Activated CD8-positive, alpha-beta memory T cell treated with anti-CD3 and anti-CD28 coated beads for 48 hours (primary cell): Measurements from ENCODE around the gene CLUH.
"Not testable (repeated sequence)": the region's sequence is repeated elsewhere in the genome, so short reads cannot be mapped to it uniquely, and the experiment has no call there.

Experiments
- DNase-seq, 3 experiments: peaks; one replicate each; pipeline ENCODE4 v3.0.0-alpha.2; 2020; ENCODE audit warnings: low read depth in 2 of 3, low spot score in 2 of 3

The CLUH gene

DNA sequence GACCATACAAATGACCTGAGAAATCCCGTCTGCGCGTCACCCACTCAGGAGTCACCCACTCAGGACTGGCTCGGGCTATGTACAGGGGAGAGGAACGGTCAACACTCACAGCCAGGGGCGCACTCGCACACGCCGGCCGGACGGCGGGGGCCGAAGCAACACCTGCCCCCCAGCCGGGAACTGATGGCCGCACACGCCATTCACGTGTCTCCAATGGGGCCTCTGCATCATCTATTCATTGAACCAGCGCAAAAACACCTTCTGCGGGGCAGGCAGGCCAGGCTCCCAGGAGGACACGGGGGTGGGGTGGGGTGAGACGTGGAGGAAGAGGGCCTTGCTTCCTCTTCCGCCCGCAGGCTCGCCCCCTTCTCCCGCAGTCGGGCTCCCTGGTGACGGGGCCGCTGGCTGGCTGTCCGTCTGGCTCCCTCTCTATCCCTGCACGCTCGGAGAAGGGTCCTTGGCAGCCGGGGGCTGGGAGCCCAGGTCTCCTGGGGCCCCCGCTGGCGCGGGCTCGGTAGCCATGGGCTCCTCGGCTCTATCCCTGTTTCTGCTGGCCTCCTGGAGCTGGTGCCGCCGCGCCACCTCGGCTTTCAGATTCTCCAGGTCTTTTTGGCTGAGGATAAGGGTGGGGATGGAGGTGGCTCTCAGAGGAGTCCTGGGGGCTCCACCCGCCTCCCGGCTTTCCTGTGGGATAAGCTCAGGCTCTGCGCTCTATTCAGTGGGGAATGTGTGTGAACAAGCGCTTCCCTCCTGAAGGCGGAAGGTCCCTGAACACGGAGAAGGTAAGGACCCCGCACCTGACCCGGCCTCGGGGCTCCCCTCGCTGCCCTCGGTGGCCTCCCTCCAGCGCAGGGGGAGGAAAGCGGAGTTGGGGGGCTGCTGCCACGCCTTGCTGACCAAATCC lies 21.1 kb downstream of the CLUH start:
- no peak for DNase-seq

DNA sequence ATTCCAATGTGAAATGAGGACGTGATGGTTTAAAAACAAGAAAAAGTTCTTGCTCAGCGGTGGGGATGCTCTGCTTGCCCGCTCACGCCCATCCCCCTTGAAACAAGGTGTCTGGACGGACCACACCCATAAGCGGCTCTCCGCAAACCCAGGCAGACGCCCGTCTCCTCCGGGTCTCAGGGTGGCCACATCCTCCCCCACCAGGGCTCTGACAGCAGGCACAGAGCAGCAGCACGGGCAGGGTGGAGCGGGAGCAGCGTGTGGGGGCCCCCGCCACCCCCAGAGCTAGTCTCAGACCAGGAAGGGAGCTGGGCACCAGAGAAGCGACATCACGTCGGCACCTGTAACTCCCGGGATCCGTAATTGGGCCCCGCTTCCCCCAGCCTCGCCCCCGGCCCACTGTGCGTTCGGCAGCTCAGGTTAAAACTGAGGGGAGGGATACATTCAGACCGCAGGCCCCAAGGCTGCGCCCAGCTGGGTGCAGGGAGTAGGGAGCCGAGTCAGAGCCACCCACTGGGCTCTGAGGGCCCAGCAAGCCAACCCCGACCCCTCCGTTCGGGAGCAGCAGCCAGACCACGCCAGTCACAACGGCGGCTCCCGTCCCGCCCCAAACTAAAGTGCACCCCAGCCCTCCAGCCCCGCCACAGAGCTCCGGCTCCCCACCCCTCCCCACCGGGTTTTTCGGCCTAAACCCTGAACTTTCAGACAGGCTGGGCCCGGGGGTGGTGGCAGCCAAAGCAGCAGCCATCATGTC lies 22.0 kb downstream of the CLUH start:
- DNase-seq = no peak

DNA sequence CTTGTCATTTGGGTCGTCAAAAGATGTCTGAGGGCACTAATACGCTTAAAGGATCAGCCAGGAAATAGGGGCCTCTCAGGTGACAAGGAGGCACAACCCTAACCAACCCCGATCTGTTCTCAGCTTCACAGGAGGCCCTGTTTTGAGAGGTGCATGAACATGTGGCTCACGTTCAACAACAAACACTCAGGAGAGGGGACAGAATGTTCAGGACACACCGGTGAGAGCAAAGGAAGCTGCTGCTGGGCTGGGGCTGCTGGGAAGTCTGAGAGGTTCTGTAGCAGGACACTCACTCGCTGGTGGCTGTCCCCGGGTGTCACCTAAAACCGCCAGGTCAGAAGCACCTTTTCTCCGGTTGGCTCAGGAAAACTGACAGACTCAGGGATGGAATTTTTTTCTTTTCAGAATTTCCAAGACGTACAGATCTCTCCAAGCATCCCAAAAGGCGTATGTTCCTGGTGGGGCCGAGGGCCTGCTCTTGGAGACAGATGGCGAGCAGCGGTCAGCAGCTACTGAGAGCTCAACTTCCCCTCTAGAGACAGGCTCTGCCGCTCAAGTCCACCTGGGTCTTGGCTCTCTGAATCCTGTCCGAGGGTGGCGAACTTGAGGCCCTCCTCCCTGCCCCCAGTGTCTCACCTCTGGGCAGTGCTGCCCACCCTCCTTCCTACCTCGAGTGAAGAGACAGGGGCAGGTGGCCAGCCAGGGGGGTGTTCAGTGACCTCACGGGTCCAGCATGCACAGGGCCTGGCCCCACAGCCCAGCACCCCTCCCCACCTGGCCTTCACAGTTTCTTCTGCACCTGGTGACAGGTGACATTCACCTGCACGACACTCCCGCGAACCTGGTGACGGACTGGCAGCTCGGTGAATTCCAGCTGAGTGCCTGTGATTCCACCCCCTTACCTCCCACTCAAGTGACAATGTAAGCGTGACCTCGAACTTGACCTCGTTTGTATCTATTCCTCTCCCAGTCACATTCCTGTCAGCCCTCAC lies 22.9 kb downstream of the CLUH start:
- no peak for DNase-seq

DNA sequence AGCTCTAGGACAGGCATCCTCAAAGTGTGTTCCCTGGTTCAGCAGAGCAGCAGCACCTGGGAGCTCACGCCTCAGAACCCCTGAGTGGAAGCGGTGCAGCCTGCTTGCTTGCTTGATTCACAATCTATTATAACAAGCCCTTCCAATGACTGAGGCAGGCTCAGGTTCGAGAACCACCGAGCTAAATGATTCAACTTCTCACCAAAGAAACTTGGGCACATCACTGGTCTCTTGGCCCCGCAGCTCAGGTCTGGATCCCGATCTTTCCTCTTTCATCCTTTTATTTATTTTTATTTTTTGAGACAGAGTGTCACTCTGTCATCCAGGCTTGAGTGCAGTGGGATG lies 24.5 kb downstream of the CLUH start:
- DNase-seq = no peak

DNA sequence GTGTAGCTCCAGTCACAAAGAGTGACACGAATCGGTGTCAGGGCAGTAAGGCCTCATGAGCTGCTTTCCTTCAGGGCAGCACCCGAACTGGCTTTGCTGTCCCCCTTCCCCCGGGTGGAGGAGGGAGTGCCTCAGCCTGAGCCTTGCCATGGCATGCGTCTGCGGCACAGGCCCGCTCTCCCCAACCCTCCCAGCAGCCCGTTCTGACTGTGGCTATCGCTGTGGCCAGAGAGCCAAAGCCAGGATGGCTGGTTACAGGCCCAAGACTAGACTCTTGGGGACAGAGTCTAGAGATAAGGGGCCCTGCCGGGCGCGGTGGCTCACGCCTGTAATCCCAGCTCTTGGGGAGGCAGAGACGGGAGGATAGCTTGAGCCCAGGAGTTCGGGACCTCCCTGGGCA lies 25.9 kb downstream of the CLUH start:
- DNase-seq = no peak

DNA sequence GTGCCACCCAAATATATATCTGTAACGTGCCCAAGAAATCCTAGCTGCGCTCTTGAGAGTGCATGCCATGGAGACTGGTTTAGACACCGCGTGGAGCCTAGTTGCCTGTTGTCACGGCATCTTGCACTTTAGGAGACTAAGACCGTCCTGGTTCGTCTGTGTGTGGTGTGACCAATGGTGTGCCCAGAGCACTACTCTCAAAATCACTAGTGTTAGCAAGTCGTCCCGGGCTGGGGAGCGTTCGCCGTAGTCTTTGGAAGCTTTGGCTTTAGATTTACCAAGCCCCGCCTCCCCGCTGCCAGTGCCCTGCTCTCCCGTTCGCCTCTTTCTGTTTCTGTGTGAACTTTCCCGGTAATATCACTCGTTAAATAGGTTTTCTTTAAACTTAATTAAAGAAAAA lies 27.0 kb downstream of the CLUH start:
- DNase-seq = no peak

DNA sequence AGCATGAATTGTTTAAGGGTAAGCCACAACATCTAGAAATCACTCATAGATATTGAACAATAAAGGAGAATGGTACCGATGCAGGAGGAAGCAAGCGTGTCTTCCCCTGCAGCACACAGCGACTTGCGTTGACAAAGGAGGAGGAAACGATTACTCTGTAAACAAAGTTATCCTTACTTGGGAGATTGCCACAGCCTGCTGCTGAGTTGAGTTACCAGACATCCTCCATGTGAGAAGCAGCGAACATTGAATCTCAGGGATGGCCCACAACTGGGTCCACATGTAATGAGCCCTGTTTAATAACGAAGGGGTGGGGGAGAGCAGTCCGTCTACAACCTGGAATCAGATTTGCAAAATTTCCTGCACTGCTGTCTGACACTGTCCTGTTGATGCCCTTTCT lies 27.7 kb downstream of the CLUH start:
- no peak for DNase-seq

DNA sequence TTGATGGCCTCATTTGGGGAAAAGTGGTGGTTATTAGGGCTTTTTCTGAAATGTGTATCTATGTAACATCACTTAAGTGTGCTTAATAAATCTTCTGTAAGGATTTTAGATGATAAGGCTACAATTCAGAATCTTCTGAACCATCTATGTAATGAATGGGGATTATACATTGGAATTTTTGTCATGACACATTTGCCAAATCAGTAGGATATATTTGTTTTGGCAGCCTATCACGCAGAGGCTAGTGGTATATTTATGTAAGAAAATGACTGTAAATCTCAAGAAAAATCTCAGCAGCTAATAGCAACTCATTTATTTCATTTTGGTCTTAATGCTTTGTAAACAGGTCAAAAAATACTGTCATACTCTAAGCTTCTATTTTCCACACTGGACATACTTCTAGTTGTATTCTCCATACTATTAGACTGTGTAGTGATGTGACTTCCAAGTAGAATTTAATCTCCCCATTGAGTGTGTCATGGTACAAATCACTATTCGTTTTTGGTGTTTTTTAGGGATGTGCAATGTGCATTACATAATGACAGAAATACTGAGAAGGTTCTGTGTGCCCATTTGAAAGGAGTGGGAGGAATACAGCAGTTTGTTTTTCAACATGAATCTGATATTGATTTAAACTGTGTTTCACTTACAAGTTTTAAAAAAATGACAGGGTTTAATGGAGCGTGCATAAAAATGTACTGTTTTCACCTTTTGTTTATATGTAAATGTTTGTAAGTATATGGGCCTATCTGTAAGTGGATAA lies 29.2 kb downstream of the CLUH start:
- DNase-seq = no peak

DNA sequence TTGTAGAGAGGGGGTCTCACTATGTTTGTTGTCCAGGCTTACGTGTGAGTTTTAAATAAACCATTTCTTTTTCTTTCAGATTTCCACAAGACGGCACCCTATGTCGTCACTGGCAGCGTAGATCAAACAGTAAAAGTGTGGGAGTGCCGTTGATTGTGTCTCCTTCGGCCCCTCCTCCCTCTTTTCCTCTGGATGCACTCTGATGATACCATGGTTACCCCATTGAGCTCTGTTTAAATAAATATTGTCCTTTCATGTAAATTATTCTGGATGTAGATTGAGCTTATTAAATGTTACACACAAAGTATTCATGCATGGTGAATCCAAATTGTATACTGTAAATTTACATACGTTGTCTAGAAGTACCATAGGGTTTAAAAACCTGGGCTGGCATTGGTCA lies 29.9 kb downstream of the CLUH start:
- DNase-seq = no peak

DNA sequence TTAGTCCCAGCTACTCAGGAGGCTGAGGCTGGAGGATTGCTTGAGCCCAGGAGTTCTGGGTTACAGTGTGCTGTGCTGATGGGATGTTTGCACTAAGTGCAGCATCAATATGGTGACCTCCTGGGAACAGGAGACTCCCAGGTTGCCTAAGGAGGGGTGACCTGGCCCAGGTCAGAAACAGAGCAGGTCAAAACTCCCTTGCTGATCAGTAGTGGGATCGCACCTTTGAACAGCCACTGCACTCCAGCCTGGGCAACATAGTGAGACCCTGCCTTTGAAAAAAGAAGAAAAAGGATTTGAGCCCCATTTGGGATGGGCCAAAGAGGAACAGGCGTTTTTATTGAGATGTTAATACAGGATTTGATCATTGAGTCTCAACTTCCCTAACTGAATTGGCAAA lies 30.6 kb downstream of the CLUH start:
- DNase-seq = no peak

DNA sequence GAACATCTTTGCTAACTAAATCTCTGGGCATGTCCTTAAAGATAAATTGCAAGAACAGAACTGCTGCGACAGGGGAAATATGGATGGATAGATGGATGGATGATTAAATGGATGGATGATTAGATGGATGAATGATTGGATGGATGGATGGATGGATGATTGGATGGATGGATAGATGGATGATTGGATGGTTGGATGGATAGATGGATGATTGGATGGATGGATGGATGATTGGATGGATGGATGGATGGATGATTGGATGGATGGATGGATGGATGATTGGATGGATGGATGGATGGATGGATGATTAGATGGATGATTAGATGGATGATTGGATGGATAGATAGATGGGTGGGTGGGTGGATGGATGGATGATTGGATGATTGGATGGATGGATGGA lies 32.3 kb downstream of the CLUH start:
- DNase-seq = not testable (repeated sequence)

DNA sequence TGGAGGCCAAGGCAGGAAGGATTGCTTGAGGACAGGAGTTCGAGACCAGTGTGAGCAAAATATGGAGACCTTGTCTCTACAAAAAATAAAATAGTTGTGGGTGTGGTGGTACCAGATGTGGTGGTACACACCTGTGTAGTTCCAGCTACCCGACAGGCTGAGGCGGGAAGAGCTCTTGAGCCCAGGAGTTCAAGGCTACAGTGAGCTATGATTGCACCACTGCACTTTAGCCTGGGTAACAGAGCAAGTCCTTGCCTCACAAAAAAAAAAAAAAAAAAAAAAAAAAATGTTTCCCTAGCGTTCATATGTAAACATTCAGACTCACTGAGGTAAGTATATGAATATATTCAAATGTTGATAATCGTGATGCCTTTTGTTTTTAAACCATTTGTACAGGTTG lies 39.5 kb downstream of the CLUH start:
- DNase-seq = no peak

DNA sequence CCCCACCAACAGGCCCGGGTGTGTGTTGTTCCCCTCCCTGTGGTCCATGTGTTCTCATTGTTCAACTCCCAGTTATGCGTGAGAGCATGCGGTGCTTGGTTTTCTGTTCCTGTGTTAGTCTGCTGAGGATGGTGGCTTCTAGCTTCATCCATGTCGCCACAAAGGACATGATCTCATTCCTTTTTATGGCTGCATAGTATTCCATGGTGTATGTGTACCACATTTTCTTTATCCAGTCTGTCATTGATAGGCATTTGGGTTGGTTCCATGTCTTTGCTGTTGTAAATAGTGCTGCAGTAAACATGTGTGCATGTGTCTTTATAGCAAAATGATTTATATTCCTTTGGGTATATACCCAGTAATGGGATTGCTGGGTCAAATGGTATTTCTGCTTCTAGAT lies 51.2 kb downstream of the CLUH start:
- DNase-seq = not testable (repeated sequence)

DNA sequence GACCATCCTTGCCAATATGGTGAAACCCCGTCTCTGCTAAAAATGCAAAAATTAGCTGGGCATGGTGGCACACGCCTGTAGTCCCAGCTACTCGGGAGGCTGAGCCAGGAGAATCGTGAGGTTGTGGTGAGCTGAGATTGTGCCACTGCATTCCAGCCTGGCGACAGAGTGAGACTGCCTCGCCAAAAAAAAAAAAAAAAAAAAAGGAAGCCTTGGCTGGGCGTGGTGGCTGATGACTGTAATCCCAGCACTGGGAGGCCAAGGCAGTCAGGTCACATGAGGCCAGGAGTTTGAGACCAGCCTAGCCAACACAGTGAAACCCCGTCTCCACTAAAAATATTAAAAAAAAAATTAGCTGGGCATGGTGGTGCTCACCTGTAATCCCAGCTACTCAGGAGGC lies 52.2 kb downstream of the CLUH start:
- DNase-seq = not testable (repeated sequence)

DNA sequence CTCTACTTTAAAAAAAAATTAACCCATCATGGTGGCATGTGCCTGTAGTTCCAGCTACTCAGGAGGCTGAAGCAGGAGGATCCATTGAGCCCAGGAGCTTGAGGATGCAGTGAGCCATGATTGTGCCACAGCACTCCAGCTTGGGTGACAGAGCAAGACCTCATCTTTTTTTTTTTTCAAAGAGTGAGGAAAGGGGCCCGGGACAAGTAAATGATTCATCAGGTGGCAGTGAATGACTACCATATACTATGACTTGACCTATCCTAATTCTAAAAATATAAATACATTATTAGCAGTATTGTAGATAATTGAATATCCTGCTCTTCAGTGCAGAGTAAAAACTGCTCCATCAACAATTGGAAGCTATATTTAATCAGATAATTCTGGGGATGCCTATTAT lies 55.3 kb downstream of the CLUH start:
- no peak for DNase-seq

DNA sequence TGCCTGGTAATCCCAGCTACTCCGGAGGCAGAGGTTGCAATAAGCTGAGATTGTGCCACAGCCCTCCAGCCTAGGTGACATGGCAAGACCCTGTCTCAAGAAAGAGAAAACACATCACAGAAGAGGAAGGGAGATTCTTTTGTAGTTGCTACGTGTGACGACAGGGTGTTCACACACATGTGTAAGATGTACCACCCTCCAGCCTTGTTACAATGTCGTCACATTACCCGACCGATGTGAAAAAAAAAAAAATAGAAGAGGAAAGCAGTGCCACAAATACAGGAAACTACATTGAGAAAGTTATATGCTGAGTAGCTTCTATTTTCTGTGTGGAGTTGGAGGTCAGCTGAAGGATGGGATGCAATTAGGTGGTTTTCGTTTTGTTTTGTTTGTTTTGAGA lies 56.0 kb downstream of the CLUH start:
- DNase-seq = no peak

DNA sequence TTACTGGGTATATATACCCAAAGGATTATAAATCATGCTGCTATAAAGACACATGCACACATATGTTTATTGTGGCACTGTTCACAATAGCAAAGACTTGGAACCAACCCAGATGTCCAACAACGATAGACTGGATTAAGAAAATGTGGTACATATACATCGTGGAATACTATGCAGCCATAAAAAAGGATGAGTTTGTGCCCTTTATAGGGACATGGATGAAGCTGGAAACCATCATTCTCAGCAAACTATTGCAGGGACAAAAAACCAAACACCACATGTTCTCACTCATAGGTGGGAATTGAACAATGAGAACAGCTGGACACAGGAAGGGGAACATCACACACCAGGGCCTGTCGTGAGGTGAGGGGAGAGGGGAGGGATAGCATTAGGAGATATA lies 58.7 kb downstream of the CLUH start:
- DNase-seq = not testable (repeated sequence)

DNA sequence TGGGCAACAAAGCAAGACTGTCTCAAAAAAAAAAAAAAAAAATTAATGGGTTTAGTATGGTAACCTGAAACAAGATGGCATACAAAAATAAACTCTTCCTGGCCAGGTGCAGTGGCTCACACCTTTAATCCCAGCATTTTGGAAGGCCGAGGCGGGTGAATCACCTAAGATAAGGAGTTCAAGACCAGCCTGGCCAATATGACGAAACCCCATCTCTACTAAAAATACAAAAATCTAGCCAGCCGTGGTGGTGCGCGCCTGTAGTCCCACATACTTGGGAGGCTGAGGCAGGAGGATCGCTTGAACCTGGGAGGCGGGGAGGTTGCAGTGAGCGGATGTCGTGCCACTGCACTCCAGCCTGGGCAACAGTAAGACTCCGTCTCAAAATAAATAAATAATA lies 62.4 kb downstream of the CLUH start:
- DNase-seq = no peak

DNA sequence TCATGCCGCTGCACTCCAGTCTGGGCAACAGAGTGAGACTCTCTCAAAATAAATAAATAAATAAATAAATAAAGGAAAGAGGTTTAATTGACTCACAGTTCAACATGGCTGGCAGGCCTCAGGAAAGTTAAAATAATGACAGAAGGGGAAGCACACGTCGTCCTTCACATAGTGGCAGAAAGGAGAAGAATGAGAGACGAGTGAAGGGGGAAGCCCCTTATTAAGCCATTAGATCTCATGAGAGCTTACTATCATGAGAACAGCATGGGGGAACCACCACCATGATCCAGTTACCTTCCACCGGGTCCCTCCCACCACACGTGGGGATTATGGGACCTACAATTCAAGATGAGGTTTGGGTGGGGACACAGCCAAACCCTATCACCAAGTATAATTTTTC lies 63.6 kb downstream of the CLUH start:
- DNase-seq = no peak

DNA sequence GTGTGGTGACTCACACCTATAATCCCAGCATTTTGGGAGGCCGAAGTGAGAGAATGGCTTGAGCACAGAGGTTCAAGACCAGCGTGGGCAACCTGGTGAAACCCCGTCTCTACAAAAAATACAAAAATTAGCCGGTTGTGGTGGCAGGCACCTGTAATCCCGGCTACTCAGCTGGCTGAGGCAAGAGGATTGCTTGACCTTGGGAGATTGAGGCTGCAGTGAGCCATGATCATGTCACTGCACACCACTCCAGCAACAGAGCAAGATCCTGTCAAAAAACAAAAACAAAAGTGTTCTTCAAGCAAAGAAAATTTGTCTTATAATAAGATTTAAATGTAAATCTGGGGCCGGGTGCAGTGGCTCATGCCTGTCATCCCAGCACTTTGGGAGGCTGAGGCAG lies 66.6 kb downstream of the CLUH start:
- DNase-seq = no peak
